Stomach smooth muscle (tissue), 2 donors: Measurements from ENCODE around the gene ABCB4.

Source experiments
- H3K27ac ChIP-seq: one replicate; pipeline ENCODE4 v1.7.0; 2013; ENCODE audit warnings: mild to moderate bottlenecking, low read length, inconsistent platforms
- H3K27me3 ChIP-seq, 2 donors: one replicate each; pipeline ENCODE4 v1.7.0; 2013; ENCODE audit warnings: low read length in 2 of 2; ENCODE audit not compliant: insufficient read depth in 2 of 2, control insufficient read depth in 1 of 2
- H3K36me3 ChIP-seq, 2 donors: one replicate each; pipeline ENCODE4 v1.7.0; 2013; ENCODE audit warnings: low read length in 2 of 2; ENCODE audit not compliant: control insufficient read depth in 2 of 2, insufficient read depth in 2 of 2
- H3K4me1 ChIP-seq: one replicate; pipeline ENCODE4 v1.7.0; 2013; ENCODE audit warnings: low read length; ENCODE audit not compliant: control insufficient read depth, insufficient read depth
- H3K4me3 ChIP-seq, 2 donors: one replicate each; pipeline ENCODE4 v1.7.0; 2013; ENCODE audit warnings: low read length in 2 of 2
- H3K9ac ChIP-seq, 2 donors: one replicate each; pipeline ENCODE4 v1.7.0; 2013; ENCODE audit warnings: low read length in 2 of 2, mild to moderate bottlenecking in 1 of 2
- H3K9me3 ChIP-seq, 2 donors: one replicate each; pipeline ENCODE4 v1.7.0; 2013; ENCODE audit warnings: low read length in 2 of 2; ENCODE audit not compliant: control insufficient read depth in 2 of 2
- donor health status: healthy.
- donor health status: Pancreatic carcinoma.

The ABCB4 gene

GRCh38 chr7:87395442-87396020, 79.9 kb downstream of the ABCB4 start:
- H3K4me1 ChIP-seq, result no peaks in the 10 kb centered on the region
- H3K9me3 ChIP-seq, result no peaks in the 10 kb centered on the region
- no peak overlapping the region for H3K9ac ChIP-seq
- H3K4me3 ChIP-seq, result no peak overlapping the region
- H3K36me3 ChIP-seq, result peaks cover 9 to 16% of the 10 kb centered on the region in 2 donors
- no peaks in the 10 kb centered on the region for H3K27me3 ChIP-seq
- H3K27ac ChIP-seq, result no peak overlapping the region

- H3K36me3 ChIP-seq, result peaks cover 12 to 20% of the 10 kb centered on the region in 2 donors
- H3K4me1 ChIP-seq, result no peaks in the 10 kb centered on the region
Observed at GRCh38 chr7:87391020-87391701, 84.3 kb downstream of the ABCB4 start.

GRCh38 chr7:87380905-87381304, 94.6 kb downstream of the ABCB4 start:
- Histone ChIP-seq H3K9me3 (no peaks in the 10 kb centered on the region), H3K27me3 (no peaks in the 10 kb centered on the region), H3K36me3 (peaks cover 3 to 8% of the 10 kb centered on the region in 2 donors), H3K27ac (no peak overlapping the region), H3K9ac (no peak overlapping the region), H3K4me3 (no peak overlapping the region), H3K4me1 (no peaks in the 10 kb centered on the region)

More at GRCh38 chr7:87391020-87391701, 84.3 kb downstream of the ABCB4 start:
- Histone ChIP-seq H3K27ac (no peak overlapping the region), H3K4me3 (no peak overlapping the region), H3K27me3 (no peaks in the 10 kb centered on the region), H3K9me3 (no peaks in the 10 kb centered on the region), H3K9ac (no peak overlapping the region)

- Histone ChIP-seq H3K9ac (no peak overlapping the region), H3K27me3 (no peaks in the 10 kb centered on the region), H3K4me1 (no peaks in the 10 kb centered on the region), H3K27ac (no peak overlapping the region), H3K9me3 (no peaks in the 10 kb centered on the region), H3K36me3 (no peaks in the 10 kb centered on the region), H3K4me3 (no peak overlapping the region)
Observed at GRCh38 chr7:87375662-87376435, 99.6 kb downstream of the ABCB4 start.

DNA sequence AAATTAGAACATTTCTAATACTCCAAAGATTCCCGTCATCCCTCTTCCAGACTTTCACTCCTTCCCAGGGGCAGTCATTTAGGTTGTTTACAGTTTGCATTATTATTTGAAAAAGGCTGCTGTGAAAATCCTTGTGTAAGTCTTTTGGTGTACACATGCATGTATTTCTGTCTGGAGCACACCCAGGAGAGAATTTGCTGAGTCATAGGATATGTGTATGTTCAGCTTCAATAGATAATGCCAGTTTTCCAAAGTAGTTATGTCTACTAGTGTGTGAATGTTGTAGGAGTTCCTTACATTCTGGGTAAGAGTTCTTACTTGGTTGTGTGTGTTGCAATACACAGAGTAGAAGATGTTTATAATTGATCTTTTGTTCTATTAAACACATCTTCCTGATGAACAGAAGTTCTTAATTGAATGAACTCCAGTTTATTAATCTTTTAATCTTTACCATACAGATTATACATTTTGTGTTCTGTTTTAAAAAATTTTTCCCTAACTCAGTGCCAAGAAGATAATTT, 104.8 kb downstream of the ABCB4 start:
- Histone ChIP-seq H3K9ac (no peak overlapping the region), H3K4me1 (no peaks in the 10 kb centered on the region), H3K4me3 (no peak overlapping the region), H3K9me3 (no peaks in the 10 kb centered on the region), H3K27me3 (no peaks in the 10 kb centered on the region), H3K36me3 (peaks cover 3 to 5% of the 10 kb centered on the region in 2 donors), H3K27ac (no peak overlapping the region)

GRCh38 chr7:87369216-87369615, 106.3 kb downstream of the ABCB4 start:
- Histone ChIP-seq H3K27me3 (no peaks in the 10 kb centered on the region), H3K27ac (no peak overlapping the region), H3K4me1 (no peaks in the 10 kb centered on the region), H3K4me3 (no peak overlapping the region), H3K9me3 (no peaks in the 10 kb centered on the region), H3K9ac (no peak overlapping the region), H3K36me3 (peaks cover 3 to 5% of the 10 kb centered on the region in 2 donors)

GRCh38 chr7:87364246-87364645, 111.2 kb downstream of the ABCB4 start:
- Histone ChIP-seq H3K9me3 (no peaks in the 10 kb centered on the region), H3K27ac (no peak overlapping the region), H3K9ac (no peak overlapping the region), H3K36me3 (peaks cover 3 to 9% of the 10 kb centered on the region in 2 donors), H3K4me1 (no peaks in the 10 kb centered on the region), H3K27me3 (no peaks in the 10 kb centered on the region), H3K4me3 (no peak overlapping the region)

GRCh38 chr7:87363342-87363741, 112.1 kb downstream of the ABCB4 start:
- Histone ChIP-seq H3K27ac (no peak overlapping the region), H3K36me3 (peaks cover 1 to 9% of the 10 kb centered on the region in 2 donors), H3K9me3 (no peaks in the 10 kb centered on the region), H3K4me3 (no peak overlapping the region), H3K4me1 (no peaks in the 10 kb centered on the region), H3K9ac (no peak overlapping the region), H3K27me3 (no peaks in the 10 kb centered on the region)

DNA sequence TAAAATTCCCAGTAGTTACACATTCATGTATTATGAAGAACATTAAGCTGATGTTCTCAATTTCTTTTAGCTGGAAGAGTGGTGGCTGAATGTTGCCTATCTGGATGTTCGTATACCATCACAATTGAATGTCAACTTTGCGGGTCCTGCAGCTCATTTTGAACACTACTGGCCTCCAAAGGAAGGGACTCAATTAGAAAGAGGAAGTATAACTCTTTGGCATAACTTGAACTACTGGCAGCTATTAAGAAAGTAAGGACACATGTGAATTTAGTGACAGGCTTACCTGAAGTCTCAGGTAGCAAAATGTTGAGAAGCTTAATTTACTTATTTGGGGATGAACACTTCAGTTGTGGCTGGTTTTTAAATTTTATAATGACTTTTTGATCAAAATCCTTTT, 114.2 kb downstream of the ABCB4 start:
- Histone ChIP-seq H3K36me3 (peaks cover 0 to 8% of the 10 kb centered on the region in 2 donors), H3K4me3 (no peak overlapping the region), H3K27ac (no peak overlapping the region), H3K27me3 (no peaks in the 10 kb centered on the region), H3K9me3 (no peaks in the 10 kb centered on the region), H3K9ac (no peak overlapping the region), H3K4me1 (no peaks in the 10 kb centered on the region)

DNA sequence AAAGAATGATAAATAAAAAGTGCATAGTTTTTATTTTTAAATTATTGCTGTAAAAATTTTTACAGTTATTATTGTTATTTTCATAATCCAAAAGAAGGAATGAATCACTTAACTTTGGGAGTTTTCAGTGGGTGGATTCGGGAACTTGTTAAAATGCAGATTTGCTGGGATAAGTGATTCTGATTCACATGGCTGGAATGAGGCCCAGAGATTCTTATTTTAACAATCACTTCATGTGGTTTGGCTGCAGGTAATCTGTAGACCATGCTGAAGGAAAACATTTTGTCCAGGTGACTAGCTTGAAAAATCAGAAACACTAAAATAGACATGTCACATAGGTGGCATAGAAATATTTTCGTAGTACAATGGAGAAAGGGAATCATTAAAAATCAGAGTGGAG, 116.1 kb downstream of the ABCB4 start:
- H3K4me3 ChIP-seq, result no peak overlapping the region
- no peaks in the 10 kb centered on the region for H3K27me3 ChIP-seq
- H3K4me1 ChIP-seq, result no peaks in the 10 kb centered on the region
- H3K27ac ChIP-seq, result no peak overlapping the region
- H3K9ac ChIP-seq, result no peak overlapping the region
- H3K36me3 ChIP-seq, result peaks cover 0 to 8% of the 10 kb centered on the region in 2 donors
- H3K9me3 ChIP-seq, result no peaks in the 10 kb centered on the region
